Measurements from ENCODE around the gene MYL9.

GRCh38 chr20:36491901-36492617, 49.3 kb upstream of the MYL9 start:
- TF ChIP-seq POLR2A (IDR thresholded peaks at IDR 0.05) (no peak), CTCF (IDR thresholded peaks at IDR 0.05) (no peak)
